Left lung (tissue), 10 donors: ENCODE measurements around the gene NKX6-2. TPM values are rescaled to one million over a fixed set of nuclear protein-coding genes. Genes with fewer than 3 reads are reported as not detected.

ENCODE experiments used
- ATAC-seq: fragments of 200-7000 bp; cut with Tn5 transposase; one replicate; pipeline ENCODE4 v1.9.1; 2020; ENCODE audit warnings: moderate library complexity
- DNase-seq, 4 donors: peaks; one replicate each; pipeline ENCODE4 v3.0.0-alpha.2; 2013 to 2020
- H3K27ac ChIP-seq, 2 donors: fragments of 200-600 bp; sonication (generic) in 1 of 2; one replicate each; pipeline versions ENCODE4 v1.5.0 to v1.8.0; 2020 to 2021
- H3K27me3 ChIP-seq, 2 donors: fragments of 200-600 bp; sonication (generic) in 1 of 2; one replicate each; pipeline versions ENCODE4 v1.5.0 to v1.8.0; 2020 to 2021
- H3K36me3 ChIP-seq, 2 donors: fragments of 200-600 bp; sonication (generic) in 1 of 2; one replicate each; pipeline versions ENCODE4 v1.5.0 to v1.8.0; 2020 to 2021
- H3K4me1 ChIP-seq, 2 donors: fragments of 200-600 bp; one replicate each; pipeline ENCODE4 v1.8.0; 2021
- H3K4me3 ChIP-seq, 2 donors: fragments of 200-600 bp; sonication (generic) in 1 of 2; one replicate each; pipeline versions ENCODE4 v1.5.0 to v1.8.0; 2020 to 2021; ENCODE audit warnings: mild to moderate bottlenecking in 1 of 2
- H3K9me3 ChIP-seq, 2 donors: fragments of 200-600 bp; sonication (generic) in 1 of 2; one replicate each; pipeline versions ENCODE4 v1.5.0 to v1.8.0; 2020 to 2021
- CTCF ChIP-seq, 2 donors: fragments of 200-600 bp; sonication (generic) in 1 of 2; IDR thresholded peaks; one replicate each; pipeline versions ENCODE4 v1.5.0 to v1.8.0; 2021; ENCODE audit warnings: antibody characterized with exemption in 2 of 2
- intact Hi-C, 2 donors: fragments of 100-400 bp; cut with DNase I; formaldehyde crosslinking; loops; one replicate each; pipeline versions ENCODE4 v1.11.2 to v1.14.2; 2022
- polyA plus RNA-seq, 6 donors: library from polyadenylated mRNA; unstranded; fragments of 120-200 nt; gene quantifications; one replicate each; pipeline ENCODE4 v1.2.1, GENCODE V29; 2013; ENCODE audit not compliant: insufficient read length in 6 of 6
- total RNA-seq, 2 donors: library from RNA; stranded (reverse); fragmentation: NEBNext Ultra II Directional; extraction: Animal tissue kit (Norgen Biotek cat#: 25700); gene quantifications; one replicate each; pipeline ENCODE4 v1.2.1, GENCODE V29; 2021
- donor health status: DM: no; HTN: yes; CAD: no.
- donor health status: DM: no; HTN: no; CAD: no.

Gene NKX6-2
- total and polyA plus RNA-seq, 8 donors = 4.5 to 6.5 (median 6.1) TPM; not detected in 2

- no peaks in the 10 kb centered on the region for H3K4me1 ChIP-seq
- H3K27me3 ChIP-seq = peaks cover 0 to 81% of the 10 kb centered on the region in 2 donors
- intact Hi-C loops = no loop called here
- peak in 1 of 4 donors; percentile 44 for DNase-seq
- ATAC-seq = no peak
- H3K4me3 ChIP-seq = no peak overlapping the region
- H3K9me3 ChIP-seq = no peaks in the 10 kb centered on the region
- H3K36me3 ChIP-seq = no peaks in the 10 kb centered on the region
- no peak overlapping the region for H3K27ac ChIP-seq
- no peak for TF ChIP-seq CTCF (IDR thresholded peaks at IDR 0.05)
Measured at GRCh38 chr10:132815168-132815857, 29.4 kb upstream of the NKX6-2 start.

- Histone ChIP-seq H3K4me1 (no peaks in the 10 kb centered on the region), H3K36me3 (no peaks in the 10 kb centered on the region), H3K9me3 (no peaks in the 10 kb centered on the region), H3K27ac (no peak overlapping the region), H3K27me3 (peaks cover 0 to 90% of the 10 kb centered on the region in 2 donors), H3K4me3 (no peak overlapping the region)
- intact Hi-C loops = no loop called here
- TF ChIP-seq CTCF (IDR thresholded peaks at IDR 0.05) = no peak
- ATAC-seq (no peak), DNase-seq (peak in 1 of 4 donors; percentile 73)
Measured at GRCh38 chr10:132814469-132814856, 28.5 kb upstream of the NKX6-2 start.

- no peak for TF ChIP-seq CTCF (IDR thresholded peaks at IDR 0.05)
- H3K27ac ChIP-seq = no peak overlapping the region
- no peaks in the 10 kb centered on the region for H3K9me3 ChIP-seq
- DNase-seq (peak in 1 of 4 donors; percentile 47), ATAC-seq (no peak)
- peaks cover 0 to 96% of the 10 kb centered on the region in 2 donors for H3K27me3 ChIP-seq
- no peaks in the 10 kb centered on the region for H3K4me1 ChIP-seq
- no peak overlapping the region for H3K4me3 ChIP-seq
- intact Hi-C loops = no loop called here
- H3K36me3 ChIP-seq = no peaks in the 10 kb centered on the region
Measured at GRCh38 chr10:132813560-132814468, 27.9 kb upstream of the NKX6-2 start.

- Histone ChIP-seq H3K4me3 (no peak overlapping the region), H3K27ac (no peak overlapping the region), H3K4me1 (no peaks in the 10 kb centered on the region), H3K9me3 (no peaks in the 10 kb centered on the region), H3K27me3 (peaks cover 0 to 97% of the 10 kb centered on the region in 2 donors), H3K36me3 (no peaks in the 10 kb centered on the region)
- peak in 1 of 4 donors; percentile 40 for DNase-seq
- TF ChIP-seq CTCF (IDR thresholded peaks at IDR 0.05) = no peak
- intact Hi-C loops = no loop called here
- no peak for ATAC-seq
Measured at GRCh38 chr10:132813001-132813401, 27.1 kb upstream of the NKX6-2 start.

- H3K27ac ChIP-seq = no peak overlapping the region
- no peaks in the 10 kb centered on the region for H3K4me1 ChIP-seq
- ATAC-seq (no peak), DNase-seq (peak in 1 of 4 donors; percentile 41)
- no peaks in the 10 kb centered on the region for H3K9me3 ChIP-seq
- H3K4me3 ChIP-seq = no peak overlapping the region
- H3K36me3 ChIP-seq = no peaks in the 10 kb centered on the region
- H3K27me3 ChIP-seq = peaks cover 0 to 97% of the 10 kb centered on the region in 2 donors
- intact Hi-C loops = no loop called here
- TF ChIP-seq CTCF (IDR thresholded peaks at IDR 0.05) = no peak
Measured at GRCh38 chr10:132812520-132812919, 26.6 kb upstream of the NKX6-2 start.
